H1 (cell line): ENCODE measurements around the gene MYL6B. TPM values are rescaled to one million over a fixed set of nuclear protein-coding genes. Genes with fewer than 3 reads are reported as not detected.

Source experiments
- CBX5 ChIP-seq: fragments of 300-800, 300-1000 bp; sonication (generic); IDR thresholded peaks from 2 replicates; pipeline ENCODE4 v1.7.1; 2016; ENCODE audit warnings: antibody characterized with exemption, low read length, low read depth
- CEBPB ChIP-seq: IDR thresholded peaks from 2 replicates; pipeline ENCODE4 v1.6.1; 2012; ENCODE audit warnings: low read depth, low read length
- KDM1A ChIP-seq: fragments of 200-600, 300-600 bp; sonication (generic); IDR thresholded peaks from 2 replicates; pipeline ENCODE4 v1.7.1; 2016; ENCODE audit warnings: mild to moderate bottlenecking, low read length, borderline replicate concordance
- SP4 ChIP-seq: IDR thresholded peaks from 2 replicates; pipeline ENCODE4 v1.6.1; 2012; ENCODE audit warnings: low read length, inconsistent platforms
- SUZ12 ChIP-seq: fragments of 200-600 bp; sonication (generic); IDR thresholded peaks from 2 replicates; pipeline ENCODE4 v1.6.1; 2012; ENCODE audit warnings: mild to moderate bottlenecking, inconsistent platforms, low read length, moderate library complexity, mixed read lengths
- TCF12 ChIP-seq: IDR thresholded peaks from 2 replicates; pipeline ENCODE4 v1.6.1; 2011; ENCODE audit warnings: low read depth, mild to moderate bottlenecking, low read length
- polyA plus RNA-seq, 7 experiments: library from polyadenylated mRNA; depleted of rRNA in 3 of 7; stranded (reverse) in 5 of 7; unstranded in 2 of 7; fragments of >200 nt in 5 of 7; fragments of 200-250 nt in 2 of 7; gene quantifications; 1 replicate in 5 of 7; 2 replicates in 1 of 7; 4 replicates in 1 of 7; pipeline versions ENCODE4 v1.2.1 to v1.2.3, GENCODE V29; 2011 to 2013; ENCODE audit warnings: missing spikeins in 2 of 7, mixed read lengths in 2 of 7
- total RNA-seq: library from RNA; stranded (reverse); fragmentation: NEBNext Ultra II Directional; extraction: Animal tissue kit (Norgen Biotek cat#: 25700); gene quantifications from 2 replicates; pipeline ENCODE4 v1.2.1, GENCODE V29; 2021
- TF ChIP-seq, protein P1 (sequence below): fragments of 300-600 bp; sonication (generic); IDR thresholded peaks from 2 replicates; pipeline ENCODE4 v1.7.1; 2012; ENCODE audit warnings: low read length, moderate library complexity, mild to moderate bottlenecking, inconsistent platforms; ENCODE audit not compliant: insufficient replicate concordance

The MYL6B gene
- total and polyA plus RNA-seq, 2 of the 8 experiments (the other 6 are each of a cell fraction or from before 2014, with no cell fraction given) = 163 to 202 TPM

- TF ChIP-seq KDM1A (no peak), CBX5 (no peak), TCF12 (no peak), CEBPB (no peak), SP4 (no peak), SUZ12 (no peak)
- TF ChIP-seq, protein P1, sequence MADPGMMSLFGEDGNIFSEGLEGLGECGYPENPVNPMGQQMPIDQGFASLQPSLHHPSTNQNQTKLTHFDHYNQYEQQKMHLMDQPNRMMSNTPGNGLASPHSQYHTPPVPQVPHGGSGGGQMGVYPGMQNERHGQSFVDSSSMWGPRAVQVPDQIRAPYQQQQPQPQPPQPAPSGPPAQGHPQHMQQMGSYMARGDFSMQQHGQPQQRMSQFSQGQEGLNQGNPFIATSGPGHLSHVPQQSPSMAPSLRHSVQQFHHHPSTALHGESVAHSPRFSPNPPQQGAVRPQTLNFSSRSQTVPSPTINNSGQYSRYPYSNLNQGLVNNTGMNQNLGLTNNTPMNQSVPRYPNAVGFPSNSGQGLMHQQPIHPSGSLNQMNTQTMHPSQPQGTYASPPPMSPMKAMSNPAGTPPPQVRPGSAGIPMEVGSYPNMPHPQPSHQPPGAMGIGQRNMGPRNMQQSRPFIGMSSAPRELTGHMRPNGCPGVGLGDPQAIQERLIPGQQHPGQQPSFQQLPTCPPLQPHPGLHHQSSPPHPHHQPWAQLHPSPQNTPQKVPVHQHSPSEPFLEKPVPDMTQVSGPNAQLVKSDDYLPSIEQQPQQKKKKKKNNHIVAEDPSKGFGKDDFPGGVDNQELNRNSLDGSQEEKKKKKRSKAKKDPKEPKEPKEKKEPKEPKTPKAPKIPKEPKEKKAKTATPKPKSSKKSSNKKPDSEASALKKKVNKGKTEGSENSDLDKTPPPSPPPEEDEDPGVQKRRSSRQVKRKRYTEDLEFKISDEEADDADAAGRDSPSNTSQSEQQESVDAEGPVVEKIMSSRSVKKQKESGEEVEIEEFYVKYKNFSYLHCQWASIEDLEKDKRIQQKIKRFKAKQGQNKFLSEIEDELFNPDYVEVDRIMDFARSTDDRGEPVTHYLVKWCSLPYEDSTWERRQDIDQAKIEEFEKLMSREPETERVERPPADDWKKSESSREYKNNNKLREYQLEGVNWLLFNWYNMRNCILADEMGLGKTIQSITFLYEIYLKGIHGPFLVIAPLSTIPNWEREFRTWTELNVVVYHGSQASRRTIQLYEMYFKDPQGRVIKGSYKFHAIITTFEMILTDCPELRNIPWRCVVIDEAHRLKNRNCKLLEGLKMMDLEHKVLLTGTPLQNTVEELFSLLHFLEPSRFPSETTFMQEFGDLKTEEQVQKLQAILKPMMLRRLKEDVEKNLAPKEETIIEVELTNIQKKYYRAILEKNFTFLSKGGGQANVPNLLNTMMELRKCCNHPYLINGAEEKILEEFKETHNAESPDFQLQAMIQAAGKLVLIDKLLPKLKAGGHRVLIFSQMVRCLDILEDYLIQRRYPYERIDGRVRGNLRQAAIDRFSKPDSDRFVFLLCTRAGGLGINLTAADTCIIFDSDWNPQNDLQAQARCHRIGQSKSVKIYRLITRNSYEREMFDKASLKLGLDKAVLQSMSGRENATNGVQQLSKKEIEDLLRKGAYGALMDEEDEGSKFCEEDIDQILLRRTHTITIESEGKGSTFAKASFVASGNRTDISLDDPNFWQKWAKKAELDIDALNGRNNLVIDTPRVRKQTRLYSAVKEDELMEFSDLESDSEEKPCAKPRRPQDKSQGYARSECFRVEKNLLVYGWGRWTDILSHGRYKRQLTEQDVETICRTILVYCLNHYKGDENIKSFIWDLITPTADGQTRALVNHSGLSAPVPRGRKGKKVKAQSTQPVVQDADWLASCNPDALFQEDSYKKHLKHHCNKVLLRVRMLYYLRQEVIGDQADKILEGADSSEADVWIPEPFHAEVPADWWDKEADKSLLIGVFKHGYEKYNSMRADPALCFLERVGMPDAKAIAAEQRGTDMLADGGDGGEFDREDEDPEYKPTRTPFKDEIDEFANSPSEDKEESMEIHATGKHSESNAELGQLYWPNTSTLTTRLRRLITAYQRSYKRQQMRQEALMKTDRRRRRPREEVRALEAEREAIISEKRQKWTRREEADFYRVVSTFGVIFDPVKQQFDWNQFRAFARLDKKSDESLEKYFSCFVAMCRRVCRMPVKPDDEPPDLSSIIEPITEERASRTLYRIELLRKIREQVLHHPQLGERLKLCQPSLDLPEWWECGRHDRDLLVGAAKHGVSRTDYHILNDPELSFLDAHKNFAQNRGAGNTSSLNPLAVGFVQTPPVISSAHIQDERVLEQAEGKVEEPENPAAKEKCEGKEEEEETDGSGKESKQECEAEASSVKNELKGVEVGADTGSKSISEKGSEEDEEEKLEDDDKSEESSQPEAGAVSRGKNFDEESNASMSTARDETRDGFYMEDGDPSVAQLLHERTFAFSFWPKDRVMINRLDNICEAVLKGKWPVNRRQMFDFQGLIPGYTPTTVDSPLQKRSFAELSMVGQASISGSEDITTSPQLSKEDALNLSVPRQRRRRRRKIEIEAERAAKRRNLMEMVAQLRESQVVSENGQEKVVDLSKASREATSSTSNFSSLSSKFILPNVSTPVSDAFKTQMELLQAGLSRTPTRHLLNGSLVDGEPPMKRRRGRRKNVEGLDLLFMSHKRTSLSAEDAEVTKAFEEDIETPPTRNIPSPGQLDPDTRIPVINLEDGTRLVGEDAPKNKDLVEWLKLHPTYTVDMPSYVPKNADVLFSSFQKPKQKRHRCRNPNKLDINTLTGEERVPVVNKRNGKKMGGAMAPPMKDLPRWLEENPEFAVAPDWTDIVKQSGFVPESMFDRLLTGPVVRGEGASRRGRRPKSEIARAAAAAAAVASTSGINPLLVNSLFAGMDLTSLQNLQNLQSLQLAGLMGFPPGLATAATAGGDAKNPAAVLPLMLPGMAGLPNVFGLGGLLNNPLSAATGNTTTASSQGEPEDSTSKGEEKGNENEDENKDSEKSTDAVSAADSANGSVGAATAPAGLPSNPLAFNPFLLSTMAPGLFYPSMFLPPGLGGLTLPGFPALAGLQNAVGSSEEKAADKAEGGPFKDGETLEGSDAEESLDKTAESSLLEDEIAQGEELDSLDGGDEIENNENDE = no peak
Measured at GRCh38 chr12:56126732-56127239, 25.6 kb upstream of the MYL6B start (continued).
